Left lung (tissue), 10 donors: Measurements from ENCODE around the gene PUM1. TPM values are rescaled to one million over a fixed set of nuclear protein-coding genes. Genes with fewer than 3 reads are reported as not detected.

Experiments used
- ATAC-seq: fragments of 200-7000 bp; cut with Tn5 transposase; one replicate; pipeline ENCODE4 v1.9.1; 2020; ENCODE audit warnings: moderate library complexity
- DNase-seq, 4 donors: peaks; one replicate each; pipeline ENCODE4 v3.0.0-alpha.2; 2013 to 2020
- H3K27ac ChIP-seq, 2 donors: fragments of 200-600 bp; sonication (generic) in 1 of 2; one replicate each; pipeline versions ENCODE4 v1.5.0 to v1.8.0; 2020 to 2021
- H3K27me3 ChIP-seq, 2 donors: fragments of 200-600 bp; sonication (generic) in 1 of 2; one replicate each; pipeline versions ENCODE4 v1.5.0 to v1.8.0; 2020 to 2021
- H3K36me3 ChIP-seq, 2 donors: fragments of 200-600 bp; sonication (generic) in 1 of 2; one replicate each; pipeline versions ENCODE4 v1.5.0 to v1.8.0; 2020 to 2021
- H3K4me1 ChIP-seq, 2 donors: fragments of 200-600 bp; one replicate each; pipeline ENCODE4 v1.8.0; 2021
- H3K4me3 ChIP-seq, 2 donors: fragments of 200-600 bp; sonication (generic) in 1 of 2; one replicate each; pipeline versions ENCODE4 v1.5.0 to v1.8.0; 2020 to 2021; ENCODE audit warnings: mild to moderate bottlenecking in 1 of 2
- H3K9me3 ChIP-seq, 2 donors: fragments of 200-600 bp; sonication (generic) in 1 of 2; one replicate each; pipeline versions ENCODE4 v1.5.0 to v1.8.0; 2020 to 2021
- CTCF ChIP-seq, 2 donors: fragments of 200-600 bp; sonication (generic) in 1 of 2; IDR thresholded peaks; one replicate each; pipeline versions ENCODE4 v1.5.0 to v1.8.0; 2021; ENCODE audit warnings: antibody characterized with exemption in 2 of 2
- intact Hi-C, 2 donors: fragments of 100-400 bp; cut with DNase I; formaldehyde crosslinking; loops; one replicate each; pipeline versions ENCODE4 v1.11.2 to v1.14.2; 2022
- polyA plus RNA-seq, 6 donors: library from polyadenylated mRNA; unstranded; fragments of 120-200 nt; gene quantifications; one replicate each; pipeline ENCODE4 v1.2.1, GENCODE V29; 2013; ENCODE audit not compliant: insufficient read length in 6 of 6
- total RNA-seq, 2 donors: library from RNA; stranded (reverse); fragmentation: NEBNext Ultra II Directional; extraction: Animal tissue kit (Norgen Biotek cat#: 25700); gene quantifications; one replicate each; pipeline ENCODE4 v1.2.1, GENCODE V29; 2021
- donor health status: DM: no; HTN: yes; CAD: no.
- donor health status: DM: no; HTN: no; CAD: no.

Gene PUM1
- total and polyA plus RNA-seq, 8 donors = 96.7 to 125 (median 108) TPM

GRCh38 chr1:30964706-30965105, 100.8 kb downstream of the PUM1 start:
- Histone ChIP-seq H3K9me3 (no peaks in the 10 kb centered on the region), H3K27me3 (no peaks in the 10 kb centered on the region), H3K27ac (no peak overlapping the region), H3K4me1 (peaks cover 6 to 11% of the 10 kb centered on the region in 2 donors), H3K4me3 (no peak overlapping the region), H3K36me3 (peaks cover 0 to 90% of the 10 kb centered on the region in 2 donors)
- ATAC-seq = no peak
- no peak for TF ChIP-seq CTCF (IDR thresholded peaks at IDR 0.05)
- DNase-seq = no peak
- intact Hi-C loops = no loop called here

- intact Hi-C loops = no loop called here
- H3K27ac ChIP-seq = no peak overlapping the region
- ATAC-seq = peak; percentile 70
- H3K4me3 ChIP-seq = no peak overlapping the region
- peaks cover 0 to 95% of the 10 kb centered on the region in 2 donors for H3K36me3 ChIP-seq
- no peak for DNase-seq
- peaks cover 6 to 11% of the 10 kb centered on the region in 2 donors for H3K4me1 ChIP-seq
- no peak for TF ChIP-seq CTCF (IDR thresholded peaks at IDR 0.05)
- H3K9me3 ChIP-seq = no peaks in the 10 kb centered on the region
- no peaks in the 10 kb centered on the region for H3K27me3 ChIP-seq
These were observed 102.7 kb downstream of the PUM1 start for GRCh38 chr1:30962609-30963508.

- no peaks in the 10 kb centered on the region for H3K27me3 ChIP-seq
- no peaks in the 10 kb centered on the region for H3K9me3 ChIP-seq
- intact Hi-C loops = no loop called here
- ATAC-seq = no peak
- peaks cover 0 to 87% of the 10 kb centered on the region in 2 donors for H3K36me3 ChIP-seq
- H3K4me1 ChIP-seq = no peaks in the 10 kb centered on the region
- no peak for DNase-seq
- TF ChIP-seq CTCF (IDR thresholded peaks at IDR 0.05) = no peak
- H3K27ac ChIP-seq = no peak overlapping the region
- H3K4me3 ChIP-seq = no peak overlapping the region
These were observed 107.8 kb downstream of the PUM1 start for GRCh38 chr1:30957560-30958222.

- peaks cover 0 to 87% of the 10 kb centered on the region in 2 donors for H3K36me3 ChIP-seq
- ATAC-seq (no peak), DNase-seq (no peak)
- TF ChIP-seq CTCF (IDR thresholded peaks at IDR 0.05) = no peak
- no peaks in the 10 kb centered on the region for H3K9me3 ChIP-seq
- intact Hi-C loops = no loop called here
- no peaks in the 10 kb centered on the region for H3K4me1 ChIP-seq
- H3K27me3 ChIP-seq = no peaks in the 10 kb centered on the region
- peak overlapping the region in 1 of 2 donors; percentile 18 for H3K27ac ChIP-seq
- no peak overlapping the region for H3K4me3 ChIP-seq
These were observed 110.0 kb downstream of the PUM1 start for GRCh38 chr1:30955448-30956015.

- H3K4me3 ChIP-seq = no peak overlapping the region
- H3K9me3 ChIP-seq = no peaks in the 10 kb centered on the region
- intact Hi-C loops = no loop called here
- H3K27ac ChIP-seq = no peak overlapping the region
- ATAC-seq = no peak
- H3K36me3 ChIP-seq = peaks cover 0 to 86% of the 10 kb centered on the region in 2 donors
- DNase-seq = no peak
- TF ChIP-seq CTCF (IDR thresholded peaks at IDR 0.05) = no peak
- no peaks in the 10 kb centered on the region for H3K27me3 ChIP-seq
- no peaks in the 10 kb centered on the region for H3K4me1 ChIP-seq
These were observed 111.8 kb downstream of the PUM1 start for GRCh38 chr1:30953685-30954084.
